OCI-LY1 (cell line): ENCODE measurements around the gene ARHGEF25.
"Not testable (repeated sequence)": the region's sequence is repeated elsewhere in the genome, so short reads cannot be mapped to it uniquely, and the experiment has no call there.

Experiments used
- H2AFZ ChIP-seq: fragments of 200-600 bp; sonication (generic), shearing (Covaris generic); 2 replicates; pipeline ENCODE4 v1.6.0; 2014; ENCODE audit warnings: antibody characterized with exemption, mild to moderate bottlenecking, low read length
- H3F3A ChIP-seq: fragments of 200-600 bp; sonication (generic), shearing (Covaris generic); 2 replicates; pipeline ENCODE4 v1.6.0; 2014; ENCODE audit warnings: mild to moderate bottlenecking, antibody characterized with exemption, low read length, moderate library complexity; ENCODE audit not compliant: insufficient read depth
- H3K27ac ChIP-seq: fragments of 200-600 bp; sonication (generic); 2 replicates; pipeline ENCODE4 v1.5.1; 2014; ENCODE audit warnings: low read length, mixed run types, mild to moderate bottlenecking, low read depth; ENCODE audit not compliant: poor library complexity, severe bottlenecking
- H3K27me3 ChIP-seq: fragments of 200-600 bp; sonication (generic); 2 replicates; pipeline ENCODE4 v1.6.0; 2014; ENCODE audit warnings: antibody characterized with exemption, mild to moderate bottlenecking, low read length, moderate library complexity; ENCODE audit not compliant: insufficient read depth
- H3K36me3 ChIP-seq: fragments of 200-600 bp; sonication (generic); 2 replicates; pipeline ENCODE4 v1.6.1; 2014; ENCODE audit warnings: mild to moderate bottlenecking, antibody characterized with exemption, low read length, moderate library complexity, mixed read lengths; ENCODE audit not compliant: insufficient read depth
- H3K4me1 ChIP-seq: fragments of 200-600 bp; sonication (generic); 2 replicates; pipeline ENCODE4 v1.5.1; 2014; ENCODE audit warnings: mild to moderate bottlenecking, low read length, moderate library complexity; ENCODE audit not compliant: insufficient read depth, severe bottlenecking
- H3K4me2 ChIP-seq: fragments of 200-600 bp; sonication (generic), shearing (Covaris generic); 2 replicates; pipeline ENCODE4 v1.6.1; 2014; ENCODE audit warnings: low read length
- H3K4me3 ChIP-seq: fragments of 200-600 bp; sonication (generic); 2 replicates; pipeline ENCODE4 v1.5.1; 2014; ENCODE audit warnings: low read length, low read depth, mild to moderate bottlenecking, mixed read lengths; ENCODE audit not compliant: poor library complexity, severe bottlenecking
- H3K79me2 ChIP-seq: fragments of 200-600 bp; shearing (Covaris generic); 2 replicates; pipeline ENCODE4 v1.6.1; 2016; ENCODE audit warnings: mixed run types, low read length, mixed read lengths; ENCODE audit not compliant: insufficient read depth
- H3K9ac ChIP-seq: fragments of 200-600 bp; sonication (generic), shearing (Covaris generic); 2 replicates; pipeline ENCODE4 v1.6.1; 2014; ENCODE audit warnings: mild to moderate bottlenecking, low read length, mixed read lengths
- H3K9me2 ChIP-seq: fragments of 200-600 bp; sonication (generic), shearing (Covaris generic); 2 replicates; pipeline ENCODE4 v1.6.1; 2014; ENCODE audit warnings: low read depth, mild to moderate bottlenecking, low read length, mixed read lengths
- H3K9me3 ChIP-seq: fragments of 200-600 bp; shearing (Covaris generic); 2 replicates; pipeline ENCODE4 v1.6.1; 2014; ENCODE audit warnings: low read length, mixed read lengths
- H4K20me1 ChIP-seq: fragments of 200-600 bp; sonication (generic), shearing (Covaris generic); 2 replicates; pipeline ENCODE4 v1.6.0; 2016; ENCODE audit warnings: mild to moderate bottlenecking, low read length; ENCODE audit not compliant: insufficient read depth
- CTCF ChIP-seq: fragments of 200-600 bp; sonication (generic), shearing (Covaris generic); IDR thresholded peaks from 2 replicates; pipeline ENCODE4 v1.5.1; 2017; ENCODE audit warnings: mild to moderate bottlenecking, antibody characterized with exemption, low read length, moderate library complexity, mixed read lengths
- EZH2 ChIP-seq: fragments of 200-600 bp; sonication (generic), shearing (Covaris generic); IDR thresholded peaks from 2 replicates; pipeline ENCODE4 v1.8.0; 2017; ENCODE audit warnings: borderline replicate concordance, mixed run types, mild to moderate bottlenecking, antibody characterized with exemption, low read length, moderate library complexity, mixed read lengths

ARHGEF25 gene

GRCh38 chr12:57585156-57585555, 26.1 kb upstream of the ARHGEF25 start:
- Histone ChIP-seq H3K9ac (no peak overlapping the region), H3K36me3 (no peaks in the 10 kb centered on the region), H3K27ac (no peak overlapping the region), H3K4me1 (peaks cover under 1% of the 10 kb centered on the region), H3K79me2 (no peaks in the 10 kb centered on the region), H4K20me1 (no peaks in the 10 kb centered on the region), H2AFZ (no peak overlapping the region), H3K9me3 (no peaks in the 10 kb centered on the region), H3K9me2 (no peaks in the 10 kb centered on the region), H3K4me3 (no peak overlapping the region), H3F3A (no peaks in the 10 kb centered on the region), H3K4me2 (no peak overlapping the region), H3K27me3 (no peaks in the 10 kb centered on the region)
- TF ChIP-seq CTCF (no peak), EZH2 (no peak)

- no peaks in the 10 kb centered on the region for H3K79me2 ChIP-seq
- H3K36me3 ChIP-seq = no peaks in the 10 kb centered on the region
- no peaks in the 10 kb centered on the region for H3K9me2 ChIP-seq
- no peaks in the 10 kb centered on the region for H3K9me3 ChIP-seq
- H3K4me2 ChIP-seq = no peak overlapping the region
- no peak for TF ChIP-seq EZH2
- TF ChIP-seq CTCF = no peak
- peaks cover 7% of the 10 kb centered on the region for H3K4me1 ChIP-seq
- no peaks in the 10 kb centered on the region for H3K27me3 ChIP-seq
- no peaks in the 10 kb centered on the region for H4K20me1 ChIP-seq
- H2AFZ ChIP-seq = no peak overlapping the region
- H3K9ac ChIP-seq = no peak overlapping the region
- no peaks in the 10 kb centered on the region for H3F3A ChIP-seq
- H3K4me3 ChIP-seq = no peak overlapping the region
- H3K27ac ChIP-seq = no peak overlapping the region
Measured at GRCh38 chr12:57586128-57586527, 25.1 kb upstream of the ARHGEF25 start.

- no peaks in the 10 kb centered on the region for H3K36me3 ChIP-seq
- no peak overlapping the region for H3K4me2 ChIP-seq
- no peaks in the 10 kb centered on the region for H3K27me3 ChIP-seq
- no peaks in the 10 kb centered on the region for H3F3A ChIP-seq
- no peaks in the 10 kb centered on the region for H4K20me1 ChIP-seq
- H3K27ac ChIP-seq = no peak overlapping the region
- 0 out of 2 replicates have a peak, but pooled peaks cover 6% of the 10 kb centered on the region for H3K79me2 ChIP-seq
- H3K4me3 ChIP-seq = no peak overlapping the region
- H2AFZ ChIP-seq = no peak overlapping the region
- no peaks in the 10 kb centered on the region for H3K9me3 ChIP-seq
- H3K9ac ChIP-seq = no peak overlapping the region
- H3K4me1 ChIP-seq = peaks cover 12% of the 10 kb centered on the region
- no peak for TF ChIP-seq CTCF
- no peak for TF ChIP-seq EZH2
- no peaks in the 10 kb centered on the region for H3K9me2 ChIP-seq
Measured at GRCh38 chr12:57586832-57587429, 24.3 kb upstream of the ARHGEF25 start.

DNA sequence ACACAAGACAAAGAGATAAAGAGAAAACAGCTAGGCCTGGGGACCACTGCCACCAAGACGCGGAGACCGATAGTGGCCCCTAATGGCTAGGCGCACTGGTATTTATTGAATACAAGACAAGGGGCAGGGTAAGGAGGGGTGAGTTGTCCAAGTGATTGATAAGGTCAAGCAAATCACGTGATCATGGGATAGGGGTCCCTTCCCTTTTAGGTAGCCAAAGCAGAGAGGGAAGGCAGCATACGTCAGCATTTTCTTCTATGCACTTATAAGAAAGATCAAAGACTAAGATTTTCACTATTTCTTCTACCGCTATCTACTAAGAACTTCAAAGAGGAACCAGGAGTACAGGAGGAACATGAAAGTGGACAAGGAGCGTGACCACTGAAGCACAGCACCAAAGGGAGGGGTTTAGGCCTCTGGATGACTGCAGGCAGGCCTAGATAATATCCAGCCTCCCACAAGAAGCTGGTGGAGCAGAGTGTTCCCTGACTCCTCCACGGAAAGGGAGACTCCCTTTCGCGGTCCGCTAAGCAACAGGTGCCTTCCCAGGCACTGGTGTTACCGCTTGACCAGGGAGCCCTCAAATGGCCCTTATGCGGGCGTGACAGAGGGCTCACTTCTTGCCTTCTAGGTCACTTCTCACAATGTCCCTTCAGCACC, 22.2 kb upstream of the ARHGEF25 start:
- not testable (repeated sequence) for H3K9me3 ChIP-seq, H3K27ac ChIP-seq, H3K9ac ChIP-seq, H3K4me2 ChIP-seq, H3K36me3 ChIP-seq, H4K20me1 ChIP-seq, H3K27me3 ChIP-seq, H2AFZ ChIP-seq, H3K4me3 ChIP-seq, H3K9me2 ChIP-seq, H3K79me2 ChIP-seq, H3F3A ChIP-seq
- H3K4me1 ChIP-seq = peaks cover 22% of the 10 kb centered on the region
